WERI-Rb-1 (cell line): ENCODE measurements around the gene ELF4.
A peak's percentile ranks its signal among the peaks of the same experiment; 100 is the strongest.

Experiments
- DNase-seq: peaks from one replicate; pipeline ENCODE4 v3.0.0-alpha.2; 2020
- H3K27ac ChIP-seq: fragments of 250-450 bp; sonication (Bioruptor Pico); 2 replicates; pipeline ENCODE4 v1.5.1; 2020; ENCODE audit warnings: mild to moderate bottlenecking, moderate library complexity
- H3K27me3 ChIP-seq: fragments of 250-450 bp; sonication (Bioruptor Pico); 2 replicates; pipeline ENCODE4 v1.5.1; 2021; ENCODE audit warnings: mild to moderate bottlenecking, low read depth, moderate library complexity; ENCODE audit not compliant: insufficient read depth, severe bottlenecking
- H3K36me3 ChIP-seq: fragments of 250-450 bp; sonication (Bioruptor Pico); 2 replicates; pipeline ENCODE4 v1.5.1; 2020; ENCODE audit warnings: mild to moderate bottlenecking, moderate library complexity
- H3K4me3 ChIP-seq: 2 replicates; pipeline ENCODE4 v1.5.1; 2011; ENCODE audit warnings: low read depth, mild to moderate bottlenecking, control low read depth, low read length
- H3K9me3 ChIP-seq: fragments of 250-450 bp; sonication (Bioruptor Pico); 2 replicates; pipeline ENCODE4 v1.5.1; 2021; ENCODE audit warnings: mild to moderate bottlenecking, moderate library complexity; ENCODE audit not compliant: severe bottlenecking
- CTCF ChIP-seq: IDR thresholded peaks from 2 replicates; pipeline ENCODE4 v1.5.1; 2011; ENCODE audit warnings: low read depth, mild to moderate bottlenecking, control low read depth, inconsistent platforms, low read length

The ELF4 gene

GRCh38 chrX:130110379-130111219 is at the start of gene ELF4:
ELF4 (minus strand) TSS chrX:130110497; CDS start chrX:130081330, 29,167 bp downstream.
- H3K27me3 ChIP-seq: peaks cover 17% of the 10 kb centered on the region
- H3K9me3 ChIP-seq: no peaks in the 10 kb centered on the region
- peak within 1 kb of the TSS; percentile 83 for H3K27ac ChIP-seq
- TF ChIP-seq CTCF: no peak
- no peaks in the 10 kb centered on the region for H3K36me3 ChIP-seq
- peak; percentile 43 for DNase-seq
- peak within 1 kb of the TSS; percentile 51 for H3K4me3 ChIP-seq

GRCh38 chrX:130159776-130160175 is 49.5 kb upstream of the ELF4 start:
- no peaks in the 10 kb centered on the region for H3K9me3 ChIP-seq
- no peaks in the 10 kb centered on the region; the same call in 1 of the 2 replicates for H3K36me3 ChIP-seq
- no peak for DNase-seq
- H3K4me3 ChIP-seq: no peak overlapping the region
- peaks cover 6% of the 10 kb centered on the region for H3K27me3 ChIP-seq
- no peak overlapping the region for H3K27ac ChIP-seq
- TF ChIP-seq CTCF: no peak

- Histone ChIP-seq H3K36me3 (no peaks in the 10 kb centered on the region; the same call in 1 of the 2 replicates), H3K4me3 (no peak overlapping the region), H3K9me3 (no peaks in the 10 kb centered on the region), H3K27ac (no peak overlapping the region), H3K27me3 (peaks cover 8% of the 10 kb centered on the region)
- no peak for DNase-seq
- TF ChIP-seq CTCF: no peak
Measured at GRCh38 chrX:130158311-130158710, 48.0 kb upstream of the ELF4 start.

- DNase-seq: peak; percentile 12
- Histone ChIP-seq H3K27ac (peak overlapping the region; percentile 36), H3K27me3 (peaks cover 8% of the 10 kb centered on the region), H3K9me3 (no peaks in the 10 kb centered on the region), H3K4me3 (no peak overlapping the region), H3K36me3 (no peaks in the 10 kb centered on the region)
- no peak for TF ChIP-seq CTCF
Measured at GRCh38 chrX:130155564-130155963, 45.3 kb upstream of the ELF4 start.

GRCh38 chrX:130147631-130148030 is 37.3 kb upstream of the ELF4 start:
- peaks cover 3% of the 10 kb centered on the region for H3K27me3 ChIP-seq
- H3K36me3 ChIP-seq: peaks cover 29% of the 10 kb centered on the region

More at GRCh38 chrX:130147631-130148030, 37.3 kb upstream of the ELF4 start:
- DNase-seq: no peak
- Histone ChIP-seq H3K9me3 (no peaks in the 10 kb centered on the region), H3K4me3 (no peak overlapping the region), H3K27ac (no peak overlapping the region)
- no peak for TF ChIP-seq CTCF
